Measurements from ENCODE around the gene ZSCAN21. TPM values are rescaled to one million over a fixed set of nuclear protein-coding genes. Genes with fewer than 3 reads are reported as not detected.
A peak's percentile ranks its signal among the peaks of the same experiment; 100 is the strongest.

Gene ZSCAN21
- polyA plus RNA-seq, 3 donors, result 1.5 to 4.6 (median 4.4) TPM

GRCh38 chr7:100100420-100101015 is 50.9 kb downstream of the ZSCAN21 start:
- Mint-ChIP-seq H3K4me1 (peaks cover 23% of the 10 kb centered on the region), H3K4me3 (peak overlapping the region; percentile 87 to 92), H3K9me3 (no peaks in the 10 kb centered on the region), H3K27me3 (ENCODE audit: low read depth in 3 of 3) (peaks cover 0 to 3% (median 2%) of the 10 kb centered on the region in 3 donors), H3K36me3 (peaks cover 57 to 65% of the 10 kb centered on the region in 2 donors), H3K27ac (peak overlapping the region; percentile 89 to 97 (median 95))
- H4K20me1 ChIP-seq (ENCODE audit: insufficient read depth, low read length), result no peaks in the 10 kb centered on the region
- H3K4me1 ChIP-seq (ENCODE audit: control insufficient read depth in 1 of 2, insufficient read depth in 2 of 2, low read length in 2 of 2), result peaks cover 22 to 27% of the 10 kb centered on the region in 2 donors
- H3K27ac ChIP-seq (ENCODE audit: low read depth in 1 of 2, low read length in 2 of 2), result peak overlapping the region; percentile 83 to 86
- peak overlapping the region; percentile 83 to 95 (median 85) for H3K4me3 ChIP-seq (replicated peaks in 1 of 3; ENCODE audit: low read depth in 2 of 3, low read length in 3 of 3)
- 0% methylated on average over 61 of the region's 61 CpGs for WGBS (ENCODE audit: insufficient coverage)
- no peaks in the 10 kb centered on the region for H3K9me3 ChIP-seq (replicated peaks in 1 of 2; ENCODE audit: control insufficient read depth in 1 of 2, insufficient read depth in 1 of 2, low read length in 2 of 2)
- H3K27me3 ChIP-seq (ENCODE audit: control insufficient read depth in 2 of 2, insufficient read depth in 2 of 2, low read length in 2 of 2), result no peaks in the 10 kb centered on the region
- H3K79me2 ChIP-seq (ENCODE audit: insufficient read depth, low read length), result peaks cover 53% of the 10 kb centered on the region
- peak overlapping the region; percentile 74 for H3K9ac ChIP-seq (ENCODE audit: insufficient read depth, low read length, poor library complexity, severe bottlenecking)
- intact Hi-C loops (cut with micrococcal nuclease), result no loop called here
- peak; percentile 79 to 93 (median 90) for DNase-seq
- no peak for TF ChIP-seq CTCF (IDR thresholded peaks at IDR 0.05)
- peaks cover 51 to 63% of the 10 kb centered on the region in 2 donors for H3K36me3 ChIP-seq (replicated peaks in 1 of 2; ENCODE audit: control insufficient read depth in 1 of 2, insufficient read depth in 2 of 2, low read length in 2 of 2)
- H3K4me2 ChIP-seq (replicated peaks; ENCODE audit: extremely low read depth, low read length, poor library complexity, severe bottlenecking), result peak overlapping the region; percentile 100
- peak overlapping the region; percentile 95 for H2AFZ ChIP-seq (ENCODE audit: insufficient read depth, low read depth, low read length, poor library complexity, severe bottlenecking)

GRCh38 chr7:100101016-100101862 is 51.7 kb downstream of the ZSCAN21 start, which contains the start of the genes AP4M1 and MCM7:
TSS of gene AP4M1 (plus strand) at chr7:100101643. CDS start at chr7:100101715, 72 bp downstream.
TSS of gene MCM7 (minus strand) at chr7:100101397. CDS start at chr7:100101294, 103 bp downstream.
- Histone ChIP-seq H3K9me3 (replicated peaks in 1 of 2; ENCODE audit: control insufficient read depth in 1 of 2, insufficient read depth in 1 of 2, low read length in 2 of 2) (no peaks in the 10 kb centered on the region), H3K4me3 (replicated peaks in 1 of 3; ENCODE audit: low read depth in 2 of 3, low read length in 3 of 3) (peak within 1 kb of the TSS; percentile 83 to 95 (median 85))
- intact Hi-C loops (cut with micrococcal nuclease), result no loop called here

More at GRCh38 chr7:100101016-100101862, 51.7 kb downstream of the ZSCAN21 start, which contains the start of the genes AP4M1 and MCM7:
- Histone ChIP-seq H2AFZ (ENCODE audit: insufficient read depth, low read depth, low read length, poor library complexity, severe bottlenecking) (peak within 1 kb of the TSS; percentile 95), H4K20me1 (ENCODE audit: insufficient read depth, low read length) (no peaks in the 10 kb centered on the region), H3K4me1 (ENCODE audit: control insufficient read depth in 1 of 2, insufficient read depth in 2 of 2, low read length in 2 of 2) (peaks cover 22 to 27% of the 10 kb centered on the region in 2 donors), H3K27me3 (ENCODE audit: control insufficient read depth in 2 of 2, insufficient read depth in 2 of 2, low read length in 2 of 2) (no peaks in the 10 kb centered on the region), H3K36me3 (replicated peaks in 1 of 2; ENCODE audit: control insufficient read depth in 1 of 2, insufficient read depth in 2 of 2, low read length in 2 of 2) (peaks cover 50 to 63% of the 10 kb centered on the region in 2 donors), H3K79me2 (ENCODE audit: insufficient read depth, low read length) (peaks cover 51% of the 10 kb centered on the region), H3K27ac (ENCODE audit: low read depth in 1 of 2, low read length in 2 of 2) (peak within 1 kb of the TSS; percentile 83 to 86), H3K9ac (ENCODE audit: insufficient read depth, low read length, poor library complexity, severe bottlenecking) (peak within 1 kb of the TSS; percentile 74), H3K4me2 (replicated peaks; ENCODE audit: extremely low read depth, low read length, poor library complexity, severe bottlenecking) (peak within 1 kb of the TSS; percentile 100)
- DNase-seq, result peak; percentile 94 to 98 (median 97)
- H3K27ac Mint-ChIP-seq, result peak within 1 kb of the TSS; percentile 89 to 97 (median 95)
- H3K4me3 Mint-ChIP-seq, result peak within 1 kb of the TSS; percentile 87 to 92
- peaks cover 23% of the 10 kb centered on the region for H3K4me1 Mint-ChIP-seq
- no peaks in the 10 kb centered on the region for H3K9me3 Mint-ChIP-seq
- peaks cover 0 to 3% (median 2%) of the 10 kb centered on the region in 3 donors for H3K27me3 Mint-ChIP-seq (ENCODE audit: low read depth in 3 of 3)
- H3K36me3 Mint-ChIP-seq, result peaks cover 50 to 65% of the 10 kb centered on the region in 2 donors
- under 1% methylated on average over 78 of the region's 80 CpGs for WGBS (ENCODE audit: insufficient coverage)
- TF ChIP-seq CTCF (IDR thresholded peaks at IDR 0.05), result no peak
